GM12878 (cell line): ENCODE measurements around the gene KDM4C. TPM values are rescaled to one million over a fixed set of nuclear protein-coding genes. Genes with fewer than 3 reads are reported as not detected.

Experiments used
- ATAC-seq: fragments of 200-7000 bp; cut with Tn5 transposase; 3 replicates; pipeline ENCODE4 v1.9.1; 2020; ENCODE audit warnings: mild to moderate bottlenecking, moderate library complexity
- BruUV-seq: library from RNA; stranded (reverse); fragments of 400-500 nt; replicated peaks from 2 replicates; lab custom pipeline; 2021; lab: Mats Ljungman, UMichigan
- CTCF ChIA-PET: fragments of 300-600 bp; sonication (Branson Sonifier 250); formaldehyde crosslinking; extraction: SDS; loops from one replicate; lab custom pipeline; 2021; ENCODE audit warnings: inconsistent platforms; lab: Yijun Ruan, JAX
- POLR2A ChIA-PET: fragments of 350-600 bp; formaldehyde crosslinking; extraction: SDS; loops from one replicate; lab custom pipeline; 2021; ENCODE audit warnings: inconsistent platforms; lab: Charles Lee
- RAD21 ChIA-PET: fragments of 300-600 bp; sonication (Branson Sonifier 250); formaldehyde crosslinking; loops from one replicate; lab custom pipeline; 2023; ENCODE audit warnings: antibody characterized with exemption; ENCODE audit not compliant: unreplicated experiment; lab: Charles Lee
- SMC1A ChIA-PET: fragments of 300-600 bp; sonication (Branson Sonifier 250); formaldehyde crosslinking; loops from one replicate; lab custom pipeline; 2023; ENCODE audit not compliant: unreplicated experiment, uncharacterized antibody; lab: Charles Lee
- DNase-seq: peaks from one replicate; pipeline ENCODE4 v3.0.0-alpha.2; 2011; ENCODE audit warnings: low read depth, low spot score
- FAIRE-seq: peaks from 3 replicates; lab custom pipeline; 2011; peaks lifted over from hg19 to GRCh38; lab: Jason Lieb, UNC
- H2AFZ ChIP-seq: 2 replicates; pipeline ENCODE4 v1.6.0; 2011; ENCODE audit warnings: low read depth, low read length, control low read depth; ENCODE audit not compliant: control insufficient read depth
- H3K27ac ChIP-seq: 2 replicates; pipeline ENCODE4 v1.5.1; 2011; ENCODE audit warnings: control low read depth; ENCODE audit not compliant: control insufficient read depth, insufficient read depth
- H3K27me3 ChIP-seq, 2 experiments: replicated peaks in 1 of 2; 2 replicates each; pipeline versions ENCODE4 v1.6.0 to v1.6.1; 2011; ENCODE audit warnings: low read length in 1 of 2; ENCODE audit not compliant: control insufficient read depth in 2 of 2, insufficient read depth in 2 of 2
- H3K36me3 ChIP-seq, 2 experiments: 2 replicates each; pipeline ENCODE4 v1.5.1; 2011; ENCODE audit warnings: low read length in 1 of 2; ENCODE audit not compliant: control insufficient read depth in 2 of 2, insufficient read depth in 2 of 2
- H3K4me1 ChIP-seq: 2 replicates; pipeline ENCODE4 v1.6.1; 2011; ENCODE audit warnings: mild to moderate bottlenecking, low read length, moderate library complexity, mixed read lengths; ENCODE audit not compliant: control insufficient read depth, insufficient read depth
- H3K4me2 ChIP-seq: 2 replicates; pipeline ENCODE4 v1.6.0; 2011; ENCODE audit warnings: control low read depth; ENCODE audit not compliant: control insufficient read depth, insufficient read depth
- H3K4me3 ChIP-seq: fragments of 200-600 bp; sonication (generic); 2 replicates; pipeline ENCODE4 v1.5.1; 2016
- H3K79me2 ChIP-seq: 2 replicates; pipeline ENCODE4 v1.6.0; 2011; ENCODE audit warnings: low read length; ENCODE audit not compliant: control insufficient read depth, insufficient read depth
- H3K9ac ChIP-seq: 2 replicates; pipeline ENCODE4 v1.8.0; 2011; ENCODE audit warnings: low read length, control low read depth, mixed read lengths; ENCODE audit not compliant: control insufficient read depth, insufficient read depth
- H3K9me3 ChIP-seq: replicated peaks from 3 replicates; pipeline ENCODE4 v1.5.1; 2011; ENCODE audit warnings: mild to moderate bottlenecking, low read length; ENCODE audit not compliant: control insufficient read depth, insufficient read depth
- H4K20me1 ChIP-seq: 2 replicates; pipeline ENCODE4 v1.6.0; 2011; ENCODE audit not compliant: control insufficient read depth, insufficient read depth
- BHLHE40 ChIP-seq, 2 experiments: fragments of 450-650 bp in 1 of 2; IDR thresholded peaks; 2 replicates each; pipeline ENCODE4 v1.6.1; 2011 to 2017; ENCODE audit warnings: low read depth in 2 of 2, borderline replicate concordance in 1 of 2, improper control_type of control experiment in 1 of 2, low read length in 1 of 2, mild to moderate bottlenecking in 1 of 2
- CREB1 ChIP-seq: IDR thresholded peaks from 2 replicates; pipeline ENCODE4 v1.6.1; 2012; ENCODE audit warnings: low read depth, mild to moderate bottlenecking, inconsistent platforms
- DPF2 ChIP-seq: fragments of 450-650 bp; IDR thresholded peaks from 2 replicates; pipeline ENCODE4 v1.6.1; 2017; ENCODE audit warnings: mild to moderate bottlenecking
- EED ChIP-seq: sonication (generic); IDR thresholded peaks from 2 replicates; pipeline ENCODE4 v1.6.1; 2016; ENCODE audit warnings: antibody characterized with exemption, low read depth
- ELK1 ChIP-seq: IDR thresholded peaks from 2 replicates; pipeline ENCODE4 v1.6.1; 2012; ENCODE audit warnings: low read depth, low read length, improper control_type of control experiment
- EP300 ChIP-seq, 2 experiments: fragments of 150-350 bp in 1 of 2; IDR thresholded peaks; 2 replicates each; pipeline ENCODE4 v1.6.1; 2011 to 2012; ENCODE audit warnings: low read depth in 2 of 2, low read length in 2 of 2, borderline replicate concordance in 1 of 2, improper control_type of control experiment in 1 of 2, inconsistent platforms in 1 of 2; ENCODE audit not compliant: control insufficient read depth in 1 of 2
- ESRRA ChIP-seq: IDR thresholded peaks from 2 replicates; pipeline ENCODE4 v1.6.1; 2012; ENCODE audit warnings: mild to moderate bottlenecking, low read length, improper control_type of control experiment
- HDAC6 ChIP-seq: fragments of 200-600 bp; sonication (generic); IDR thresholded peaks from one replicate; pipeline ENCODE4 v1.8.0; 2017; ENCODE audit warnings: antibody characterized with exemption; ENCODE audit not compliant: unreplicated experiment
- PAX5 ChIP-seq: IDR thresholded peaks from 2 replicates; pipeline ENCODE4 v1.6.1; 2011; ENCODE audit warnings: low read depth, low read length, borderline replicate concordance
- POLR2AphosphoS2 ChIP-seq: IDR thresholded peaks from 2 replicates; pipeline ENCODE4 v1.6.1; 2011; ENCODE audit warnings: low read depth, mild to moderate bottlenecking, low read length, improper control_type of control experiment, moderate library complexity
- POU2F2 ChIP-seq: IDR thresholded peaks from 3 replicates; pipeline ENCODE4 v1.6.1; 2011; ENCODE audit warnings: low read depth, mild to moderate bottlenecking, low read length, borderline replicate concordance
- RUNX3 ChIP-seq: IDR thresholded peaks from 2 replicates; pipeline ENCODE4 v1.6.1; 2012; ENCODE audit warnings: low read length, inconsistent platforms
- SIN3A ChIP-seq: IDR thresholded peaks from 2 replicates; pipeline ENCODE4 v1.6.1; 2012; ENCODE audit warnings: low read depth, low read length, improper control_type of control experiment
- TARDBP ChIP-seq: IDR thresholded peaks from 2 replicates; pipeline ENCODE4 v1.6.1; 2016; ENCODE audit warnings: borderline replicate concordance
- TCF7 ChIP-seq: IDR thresholded peaks from 2 replicates; pipeline ENCODE4 v1.6.1; 2014; ENCODE audit warnings: antibody characterized with exemption, borderline replicate concordance
- ZSCAN29 ChIP-seq: fragments of 450-650 bp; IDR thresholded peaks from 2 replicates; pipeline ENCODE4 v1.6.1; 2017; ENCODE audit warnings: mild to moderate bottlenecking, moderate library complexity
- WGBS: methylation state at CpG from one replicate; pipeline ENCODE4 v1.1.6; 2016; ENCODE audit warnings: low lambda C conversion rate; ENCODE audit not compliant: insufficient replicate concordance, insufficient coverage; ENCODE audit errors: missing lambda C conversion rate; 5-methylcytosine and 5-hydroxymethylcytosine counted together
- in situ Hi-C: fragments of 300-500 bp; cut with MboI; formaldehyde crosslinking; loops from 9 replicates; pipeline ENCODE4 v1.14.3; 2018; ENCODE audit warnings: mixed read lengths
- intact Hi-C: fragments of 100-400 bp; cut with micrococcal nuclease; formaldehyde crosslinking; loops from one replicate; pipeline ENCODE4 v1.14.2; 2022; ENCODE audit not compliant: unreplicated experiment
- polyA plus RNA-seq, 11 experiments: library from polyadenylated mRNA; depleted of rRNA in 4 of 11; unstranded in 6 of 11; stranded (reverse) in 5 of 11; fragments of >200 nt; fragmentation: Nextera tagmentation in 4 of 11; fragmentation: Illumina TruSeq in 1 of 11; extraction: Ambion mirVana in 4 of 11; extraction: Trizol in 1 of 11; gene quantifications; 1 replicate in 1 of 11; 2 replicates in 10 of 11; pipeline versions ENCODE4 v1.2.1 to v1.2.3, GENCODE V29; 2011 to 2016; ENCODE audit warnings: inconsistent platforms in 2 of 11, missing spikeins in 2 of 11, low read depth in 1 of 11
- total RNA-seq, 4 experiments: library from RNA; depleted of rRNA in 3 of 4; stranded (reverse); fragments of >200 nt in 3 of 4; fragmentation: Illumina TruSeq in 1 of 4; extraction: Trizol in 1 of 4; gene quantifications; 2 replicates each; pipeline versions ENCODE4 v1.2.1 to v1.2.3, GENCODE V29; 2013 to 2021

The KDM4C gene
- total and polyA plus RNA-seq, 10 of the 15 experiments (the other 5 are each of a cell fraction or from before 2014, with no cell fraction given), result 6.8 to 41.2 (median 20.1) TPM

GRCh38 chr9:6955251-6955921 is 197.6 kb downstream of the KDM4C start:
- no peak overlapping the region for H3K9ac ChIP-seq
- FAIRE-seq, result peak; percentile 96
- 70% methylated on average over 7 of the region's 7 CpGs for WGBS
- H3K4me2 ChIP-seq, result 0 out of 2 replicates have a peak overlapping the region, but pooled peaks have one; percentile 28
- peaks cover 18% of the 10 kb centered on the region for H3K4me1 ChIP-seq
- no peak overlapping the region for H3K27ac ChIP-seq
- intact Hi-C loops (no loop called here), in situ Hi-C loops (no loop called here)
- no peaks in the 10 kb centered on the region for H4K20me1 ChIP-seq
- peak; percentile 77 for ATAC-seq
- POLR2A ChIA-PET, result no interaction called here
- no peak for DNase-seq
- H3K27me3 ChIP-seq, result no peaks in the 10 kb centered on the region
- H3K4me3 ChIP-seq, result no peak overlapping the region
- no peak overlapping the region for H2AFZ ChIP-seq
- H3K79me2 ChIP-seq, result no peaks in the 10 kb centered on the region; the same call in 1 of the 2 replicates
- H3K9me3 ChIP-seq, result no peaks in the 10 kb centered on the region
- 0 out of 4 replicates have a peak, but pooled peaks cover 0 to 2% of the 10 kb centered on the region in 2 experiments for H3K36me3 ChIP-seq
- BruUV-seq, result no TSS peak
- RAD21 ChIA-PET, result no interaction called here
- TF ChIP-seq EP300 (IDR thresholded peaks at IDR 0.05; ENCODE audit: borderline replicate concordance in 1 of 2, control insufficient read depth in 1 of 2, low read depth in 2 of 2, low read length in 2 of 2) (no peak), POU2F2 (no peak), BHLHE40 (IDR thresholded peaks at IDR 0.05; ENCODE audit: borderline replicate concordance in 1 of 2, low read depth in 2 of 2, low read length in 1 of 2) (no peak), DPF2 (no peak), ELK1 (no peak), RUNX3 (0 out of 2 replicates have a peak, but pooled peaks have one; percentile 8), PAX5 (peak; percentile 92; the same call in 1 of the 2 replicates), HDAC6 (no peak), POLR2AphosphoS2 (no peak), ESRRA (no peak), TCF7 (peak; percentile 69; the same call in 1 of the 2 replicates), SIN3A (no peak), EED (peak; percentile 40; the same call in 1 of the 2 replicates), CREB1 (0 out of 2 replicates have a peak, but pooled peaks have one; percentile 13), TARDBP (no peak), ZSCAN29 (no peak)
- SMC1A ChIA-PET, result interaction anchor here (0.7 kb wide), 1 partner anchor 11 kb away, joined by 4 read pairs; no protein-coding TSS in a partner anchor
- CTCF ChIA-PET, result interaction anchor here (0.6 kb wide), 1 partner anchor 39 kb away, joined by 3 read pairs; no protein-coding TSS in a partner anchor
